Stimulated activated naive CD8-positive, alpha-beta T cell treated with anti-CD3 and anti-CD28 coated beads, Interleukin-15, Interleukin-2, amounts not matched to agents 100 U/mL and 50 U/mL, for 24 hours (primary cell): ENCODE measurements around the gene LAMC1.
A peak's percentile ranks its signal among the peaks of the same experiment; 100 is the strongest.

Experiments used
- ATAC-seq: fragments of 150-1000 bp; cut with Tn5 transposase; one replicate; pipeline ENCODE4 v1.10.0; 2021
- DNase-seq: peaks from one replicate; pipeline ENCODE4 v3.0.0; 2021

The LAMC1 gene

DNA sequence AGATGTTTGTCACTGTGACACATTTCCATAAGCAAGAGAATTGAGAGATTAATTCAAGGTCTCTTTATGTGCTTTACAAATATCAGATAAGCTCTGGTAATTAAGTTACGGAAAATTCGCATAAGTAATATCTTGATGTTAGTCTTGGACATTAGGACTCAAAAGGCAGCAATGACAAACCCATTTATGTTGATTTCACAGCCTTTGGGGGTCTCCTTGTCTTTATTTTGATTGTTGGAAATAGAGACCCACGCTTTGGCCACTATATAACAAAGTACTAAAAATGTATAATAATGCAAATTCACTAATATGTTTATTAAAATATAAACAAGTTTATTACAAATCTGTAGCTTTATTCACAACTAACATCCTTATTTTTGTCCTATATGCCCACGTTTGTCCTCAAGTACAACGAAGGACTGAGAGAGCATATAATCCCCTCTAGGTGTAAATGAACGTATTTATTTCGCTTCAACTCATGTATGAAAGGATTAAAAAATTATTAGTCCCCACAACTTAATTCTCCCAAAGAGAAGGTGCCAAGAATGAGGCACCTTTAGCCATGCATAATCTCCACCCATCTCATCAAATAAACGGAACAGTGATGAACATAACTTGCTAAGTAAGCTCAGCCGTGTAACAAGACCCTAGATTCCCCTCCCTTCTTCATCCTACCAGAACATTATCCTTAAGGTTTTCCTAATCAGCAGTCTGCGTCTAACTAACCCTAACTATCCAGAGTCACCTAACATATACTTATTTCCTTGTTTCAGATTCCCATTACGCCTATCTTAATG lies 1.6 kb upstream of the LAMC1 start:
- no peak for ATAC-seq
- no peak for DNase-seq

DNA sequence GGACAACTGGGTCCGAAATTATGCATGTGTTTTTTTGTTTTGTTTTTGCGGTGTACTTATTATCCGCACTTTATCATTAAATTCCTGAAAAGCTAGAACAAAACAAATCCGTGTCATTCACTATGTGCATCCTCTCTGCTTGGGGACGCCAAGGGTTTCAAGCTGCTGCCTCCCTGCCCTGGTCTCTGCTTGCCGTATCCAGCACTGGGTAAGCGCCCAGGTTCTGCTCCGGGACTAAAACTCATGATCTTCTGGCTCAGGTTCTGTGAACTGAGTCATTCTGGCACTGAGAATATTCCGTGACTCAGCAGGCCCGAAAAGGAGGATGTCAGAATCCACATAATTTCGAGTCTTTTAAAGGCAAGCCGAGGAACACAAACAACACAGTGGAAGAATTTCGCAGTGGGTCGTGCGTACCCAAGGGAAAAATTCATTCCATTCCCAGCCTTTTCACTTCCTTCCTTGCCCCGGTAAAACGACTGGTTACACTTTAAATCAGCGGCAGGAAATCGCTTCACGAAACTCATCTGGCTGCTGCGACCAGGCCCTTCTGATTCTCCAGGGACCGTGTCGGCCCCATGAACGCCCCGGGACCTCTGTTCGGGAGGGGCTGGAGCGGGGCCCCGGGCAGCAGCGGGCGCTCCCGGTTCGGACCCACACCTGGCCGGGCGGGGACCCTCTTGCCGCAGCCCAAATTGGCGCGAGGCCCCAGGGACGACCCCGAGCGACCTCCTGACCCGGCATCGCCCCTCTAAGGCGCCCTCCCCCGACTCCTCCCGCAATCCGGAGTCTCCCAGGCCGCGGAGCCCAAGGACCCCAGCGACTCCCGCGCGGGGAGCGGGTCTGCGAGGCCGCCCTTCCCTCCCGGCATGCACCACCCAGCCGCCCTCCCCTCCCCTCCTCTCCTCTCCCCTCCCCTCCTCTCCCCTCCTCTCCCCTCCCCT lies 746 bp upstream of the LAMC1 start:
- peak; percentile 51 for DNase-seq
- ATAC-seq: peak; percentile 47

GRCh38 chr1:183023601-183024316 lies 539 bp downstream of the LAMC1 start:
- DNase-seq (peak; percentile 60), ATAC-seq (peak; percentile 79)

- no peak for ATAC-seq
- no peak for DNase-seq
Measured at GRCh38 chr1:183024317-183025009, 1.2 kb downstream of the LAMC1 start.

DNA sequence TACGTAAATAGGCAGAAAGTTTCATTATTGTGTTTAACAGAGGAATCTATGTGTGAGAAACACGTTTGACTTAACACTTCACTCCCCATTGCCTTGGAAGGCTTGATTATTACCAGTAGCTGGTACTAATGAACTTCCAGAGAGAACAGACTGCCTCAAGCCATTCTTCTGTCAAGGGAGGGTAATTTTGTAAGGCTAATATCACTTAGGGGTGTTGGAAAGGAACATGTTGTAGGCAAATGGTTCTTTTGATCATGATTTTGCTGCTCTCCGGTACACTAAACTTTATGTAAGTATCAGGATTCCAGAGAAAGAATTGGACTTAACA lies 1.8 kb downstream of the LAMC1 start:
- ATAC-seq: no peak
- DNase-seq: no peak

GRCh38 chr1:183025782-183026774 lies 2.9 kb downstream of the LAMC1 start:
- DNase-seq: no peak
- no peak for ATAC-seq

DNA sequence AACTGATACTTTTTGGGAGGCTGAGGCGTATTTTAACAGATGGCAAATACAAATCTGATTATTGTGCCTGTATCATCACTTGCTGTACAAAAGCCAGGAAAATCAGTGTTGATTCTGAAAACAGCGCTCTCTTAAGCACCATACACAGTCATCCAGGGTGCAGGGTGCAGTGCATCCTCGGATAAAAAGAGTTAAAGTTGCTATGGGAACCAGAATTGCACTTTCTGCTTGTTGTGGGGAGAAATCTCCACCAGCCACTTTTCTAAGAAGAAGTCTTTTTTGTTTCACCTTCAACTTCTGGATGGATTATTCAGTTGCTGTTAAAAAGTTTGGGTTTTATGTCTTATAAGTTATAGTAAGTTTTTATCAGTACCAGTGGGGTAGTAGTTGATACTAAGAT lies 3.8 kb downstream of the LAMC1 start:
- DNase-seq: no peak

DNA sequence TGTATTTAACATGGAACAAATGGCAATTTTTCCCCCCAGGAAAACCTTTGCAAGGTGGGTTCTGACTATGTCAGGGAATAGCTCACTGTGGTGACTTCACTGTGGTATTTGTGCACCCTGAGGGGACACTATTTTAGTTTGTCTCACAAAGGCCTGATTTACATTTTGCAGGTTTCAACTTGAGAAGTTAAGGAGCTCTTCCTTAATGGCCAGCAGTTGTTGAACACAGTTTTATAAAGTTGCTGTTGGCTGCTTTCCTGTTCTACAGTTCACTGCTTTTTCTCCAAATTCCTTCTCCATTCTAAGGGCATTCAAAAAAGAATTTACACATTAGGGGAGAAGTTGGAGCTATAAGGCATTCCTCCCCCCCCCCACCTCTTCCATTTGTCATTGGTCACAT lies 4.6 kb downstream of the LAMC1 start:
- DNase-seq (no peak), ATAC-seq (no peak)

More for the DNA sequence above, 3.8 kb downstream of the LAMC1 start:
- ATAC-seq: no peak

GRCh38 chr1:183029591-183030000 lies 6.4 kb downstream of the LAMC1 start:
- no peak for ATAC-seq
- DNase-seq: no peak

DNA sequence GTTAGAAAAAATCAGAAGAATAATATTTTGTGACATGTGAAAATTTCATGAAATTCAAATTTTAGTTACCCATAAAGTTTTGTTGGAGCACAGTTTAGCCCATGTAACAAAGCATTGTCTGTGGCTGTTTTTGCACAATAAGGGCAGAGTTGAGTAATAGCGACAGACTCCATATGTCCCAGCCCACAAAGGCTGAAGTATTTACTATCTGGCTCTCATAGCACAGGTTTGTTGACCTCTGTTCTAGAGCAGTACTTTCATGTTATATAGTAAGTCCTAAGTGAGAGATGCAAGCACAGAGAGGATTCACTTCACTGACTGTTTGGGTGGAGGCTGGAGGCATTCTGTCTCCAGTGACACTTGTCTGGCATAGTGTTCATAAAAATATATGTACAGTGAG lies 6.8 kb downstream of the LAMC1 start:
- ATAC-seq: no peak
- DNase-seq: no peak

- DNase-seq (no peak), ATAC-seq (peak; percentile 23)
Measured at GRCh38 chr1:183032122-183032921, 9.1 kb downstream of the LAMC1 start.

DNA sequence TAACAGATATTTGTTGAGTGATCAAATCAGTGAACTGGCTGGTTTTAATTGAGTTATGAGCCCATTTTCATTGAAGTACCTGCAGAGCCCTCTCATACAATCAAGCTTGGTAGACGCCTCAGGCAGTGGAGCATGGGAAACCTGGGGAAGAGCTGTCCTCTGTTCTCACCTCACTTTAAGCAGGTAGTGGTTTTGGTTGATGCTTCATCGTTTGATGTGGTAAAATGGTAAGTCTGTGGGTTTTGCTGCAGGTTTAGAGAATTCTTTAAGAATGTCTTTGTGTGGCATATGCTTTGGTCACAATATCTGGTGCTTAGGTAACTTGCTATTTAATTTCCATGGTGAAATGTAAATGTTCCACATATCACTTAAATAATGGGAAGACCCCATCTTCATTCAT lies 10.0 kb downstream of the LAMC1 start:
- ATAC-seq (no peak), DNase-seq (no peak)

- ATAC-seq (no peak), DNase-seq (no peak)
Measured at GRCh38 chr1:183034682-183035081, 11.5 kb downstream of the LAMC1 start.

- ATAC-seq: no peak
- no peak for DNase-seq
Measured at GRCh38 chr1:183038333-183038866, 15.2 kb downstream of the LAMC1 start.

- ATAC-seq (no peak), DNase-seq (no peak)
Measured at GRCh38 chr1:183038913-183039312, 15.7 kb downstream of the LAMC1 start.

DNA sequence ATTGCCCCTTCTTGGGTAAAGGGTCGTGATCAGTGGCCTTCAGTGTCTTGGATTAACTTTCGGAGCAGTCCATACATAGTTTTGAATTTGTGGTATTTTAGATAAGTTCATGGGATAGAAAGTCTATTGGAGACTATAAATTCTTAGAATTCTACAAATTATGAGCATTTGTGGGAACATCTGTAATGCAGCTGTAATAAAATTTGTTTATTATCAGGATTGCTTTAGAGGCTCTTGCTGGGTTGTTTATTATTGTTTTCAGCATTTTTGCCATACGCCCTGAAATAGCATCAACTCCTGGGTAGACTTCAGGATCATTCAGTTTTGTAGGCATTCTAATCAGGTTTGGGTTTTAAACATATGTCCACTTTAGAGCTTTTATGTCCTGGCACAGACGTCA lies 16.1 kb downstream of the LAMC1 start:
- DNase-seq: no peak
- no peak for ATAC-seq

DNA sequence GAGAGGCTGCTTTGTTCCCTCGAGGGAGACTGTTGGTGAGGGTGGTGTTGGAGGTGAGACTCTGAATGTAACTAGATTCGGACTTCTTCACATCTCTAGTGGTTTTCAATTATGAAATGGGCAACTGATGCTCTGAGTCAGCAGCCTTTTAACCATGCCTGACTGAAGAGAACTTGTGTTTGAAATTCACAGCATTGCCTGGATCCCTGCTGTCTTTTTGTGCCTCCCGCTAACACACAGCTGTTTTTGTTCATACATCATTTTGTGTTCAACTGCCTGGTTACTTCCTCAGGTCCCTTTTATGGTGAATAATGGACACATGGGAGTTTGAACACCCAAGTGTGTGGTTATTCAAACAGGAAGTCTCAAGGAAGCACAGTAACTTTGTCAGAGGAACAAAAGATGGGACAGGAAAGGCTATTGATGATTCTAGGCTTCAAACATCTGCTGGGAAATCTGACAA lies 16.8 kb downstream of the LAMC1 start:
- ATAC-seq (no peak), DNase-seq (no peak)

DNA sequence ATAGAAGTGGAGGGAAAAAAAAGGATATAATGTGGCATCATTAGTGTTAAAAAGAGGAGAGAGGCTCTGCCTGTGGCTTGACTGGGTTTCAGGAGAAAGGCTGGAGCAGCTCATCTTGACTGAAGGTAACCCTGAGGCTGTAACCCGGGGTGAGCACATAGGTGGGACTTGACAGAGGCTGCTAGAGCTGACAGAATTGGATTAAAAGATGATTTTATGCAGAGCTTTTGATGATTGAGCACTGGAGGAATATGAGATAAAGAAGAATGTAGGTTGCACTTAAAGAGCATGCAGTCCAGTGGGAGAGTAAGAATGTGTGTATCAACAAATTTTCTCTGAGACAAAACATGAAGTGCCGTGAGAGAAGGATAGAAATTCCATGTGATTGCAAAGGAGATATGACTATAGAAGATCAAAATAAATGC lies 17.3 kb downstream of the LAMC1 start:
- ATAC-seq (no peak), DNase-seq (no peak)

DNA sequence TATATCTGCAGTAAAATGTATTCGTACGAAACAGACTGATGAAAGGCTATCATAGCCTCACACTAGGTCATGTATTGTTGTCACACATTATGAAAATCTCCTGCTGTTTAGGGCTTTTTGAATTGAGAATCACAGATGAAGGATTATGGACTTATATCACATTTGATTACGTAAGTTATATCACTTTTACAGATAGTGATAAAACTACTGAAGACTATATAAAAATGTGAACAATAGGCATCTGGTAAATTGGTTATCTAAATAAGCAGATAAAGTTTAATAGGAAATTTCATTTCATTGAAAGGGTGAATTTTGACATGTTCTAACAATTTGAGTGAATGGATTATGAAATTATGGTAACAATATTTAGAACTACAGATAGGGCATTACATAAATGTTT lies 20.0 kb downstream of the LAMC1 start:
- DNase-seq: no peak
- ATAC-seq: no peak
